Fibroblast of skin of abdomen (primary cell): Measurements from ENCODE around the gene ZCCHC3.
"Not testable (repeated sequence)": the region's sequence is repeated elsewhere in the genome, so short reads cannot be mapped to it uniquely, and the experiment has no call there.

Experiments used
- DNase-seq: peaks from one replicate; pipeline ENCODE4 v3.0.0-alpha.2; 2013

Gene ZCCHC3

DNA sequence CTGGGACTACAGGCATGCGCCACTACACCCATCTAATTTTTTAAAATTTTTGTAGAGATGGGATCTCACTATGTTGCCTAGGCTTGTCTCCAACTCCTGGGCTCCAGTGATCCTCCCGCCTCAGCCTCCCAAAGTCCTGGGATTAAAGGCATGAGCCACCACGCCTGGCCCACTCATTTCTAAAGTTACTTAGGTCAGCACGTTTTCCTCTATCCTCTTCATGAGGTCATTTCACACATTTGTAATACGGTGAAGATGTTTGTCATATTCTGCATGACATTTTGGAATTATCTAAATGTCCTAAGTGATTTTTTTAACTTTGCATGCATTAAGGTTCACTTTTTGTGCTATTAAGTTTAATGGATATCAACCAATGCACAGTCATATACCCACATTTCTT is 16.0 kb downstream of the ZCCHC3 start:
- DNase-seq: no peak

DNA sequence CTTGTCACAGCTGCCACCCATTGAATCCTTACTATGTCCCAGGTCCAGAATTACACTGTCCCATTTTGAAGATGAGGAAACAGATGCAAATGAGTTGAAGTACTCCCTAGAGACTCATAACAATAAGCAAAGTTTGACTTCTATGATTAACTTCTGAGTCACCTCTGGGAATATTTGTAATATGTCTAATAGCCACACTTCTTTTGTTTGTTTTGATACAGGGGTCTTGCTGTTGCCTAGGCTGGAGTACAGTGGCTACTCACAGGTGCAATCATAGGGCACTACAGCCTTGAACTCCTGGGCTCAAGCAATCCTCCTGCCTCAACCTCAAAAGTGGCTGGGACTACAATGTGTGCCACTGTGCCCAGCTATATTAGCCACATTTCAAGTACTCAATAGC is 16.6 kb downstream of the ZCCHC3 start:
- DNase-seq: peak; percentile 50

DNA sequence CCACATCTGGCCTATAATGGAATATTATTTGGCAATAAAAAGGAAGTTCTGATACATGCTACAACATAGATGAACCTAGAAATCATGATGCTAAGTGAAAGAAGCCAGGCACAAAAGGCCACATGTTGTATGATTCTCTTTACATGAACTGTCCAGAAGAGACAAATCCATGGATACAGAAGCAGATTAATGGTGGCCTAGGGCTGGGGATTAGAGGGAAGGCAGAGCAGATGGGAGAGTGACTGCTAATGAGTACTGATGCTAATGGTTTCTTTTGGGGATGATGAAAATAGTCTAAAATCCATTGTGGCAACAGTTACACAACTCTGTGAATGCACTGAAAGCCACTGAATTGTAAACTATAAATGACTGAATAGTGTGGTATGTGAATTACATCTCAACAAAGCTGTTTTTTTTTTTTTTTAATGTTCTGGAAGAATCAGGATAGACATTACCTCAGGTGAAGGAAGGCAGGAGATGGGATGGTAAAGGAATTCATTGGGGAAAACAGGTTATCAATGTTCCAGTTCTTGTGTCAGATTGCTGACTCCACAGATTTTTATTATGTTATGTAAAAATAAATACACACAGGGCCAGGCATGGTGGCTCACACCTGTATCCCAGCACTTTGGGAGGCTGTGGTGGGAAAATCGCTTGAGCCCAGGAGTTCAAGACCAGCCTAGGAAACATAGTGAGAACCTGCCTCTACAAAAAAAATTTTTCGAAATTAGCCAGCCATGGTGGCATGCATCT is 19.1 kb downstream of the ZCCHC3 start:
- peak; percentile 70 for DNase-seq

DNA sequence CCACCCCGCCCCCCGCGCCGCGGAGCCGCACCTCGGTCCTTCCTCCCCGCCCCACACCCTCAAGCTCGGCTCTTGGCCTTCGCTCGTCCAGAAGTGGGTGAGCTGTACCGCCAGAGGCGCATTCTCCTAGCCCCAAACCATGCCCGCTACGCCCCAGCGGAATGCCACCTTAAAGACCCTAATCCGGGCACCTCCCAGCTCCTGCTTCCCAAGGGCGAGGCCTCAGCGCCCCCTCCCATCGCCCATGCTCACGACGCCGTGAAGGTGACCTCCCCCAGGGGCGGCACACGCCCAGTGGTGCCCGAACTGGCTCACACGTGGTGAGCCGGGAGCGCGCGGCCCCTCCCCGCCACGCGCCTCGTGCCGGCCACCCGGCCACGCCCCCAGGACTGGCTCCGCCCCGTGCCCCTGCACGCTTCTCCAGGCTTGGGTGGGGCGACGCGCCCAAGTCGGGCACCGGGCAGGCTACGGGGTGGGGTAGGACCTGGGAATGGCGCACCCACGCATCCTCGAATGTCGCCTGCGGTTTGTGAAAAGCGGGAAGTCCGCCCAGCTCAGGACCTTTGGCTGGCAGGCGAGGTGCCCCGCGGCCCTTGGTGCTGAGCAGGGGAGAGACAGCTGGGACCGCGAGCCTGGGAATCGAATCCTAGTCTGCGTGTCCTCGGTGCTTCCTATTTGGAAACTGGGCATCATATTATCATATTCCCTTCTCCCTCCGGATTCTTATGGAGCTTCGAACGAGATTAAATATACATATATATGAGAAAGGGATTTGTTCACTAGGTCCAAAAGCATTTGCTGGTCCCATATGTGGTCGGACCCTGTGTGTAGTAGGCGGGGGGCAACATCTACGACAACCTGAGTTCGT is 27.0 kb downstream of the ZCCHC3 start:
- peak; percentile 85 for DNase-seq

DNA sequence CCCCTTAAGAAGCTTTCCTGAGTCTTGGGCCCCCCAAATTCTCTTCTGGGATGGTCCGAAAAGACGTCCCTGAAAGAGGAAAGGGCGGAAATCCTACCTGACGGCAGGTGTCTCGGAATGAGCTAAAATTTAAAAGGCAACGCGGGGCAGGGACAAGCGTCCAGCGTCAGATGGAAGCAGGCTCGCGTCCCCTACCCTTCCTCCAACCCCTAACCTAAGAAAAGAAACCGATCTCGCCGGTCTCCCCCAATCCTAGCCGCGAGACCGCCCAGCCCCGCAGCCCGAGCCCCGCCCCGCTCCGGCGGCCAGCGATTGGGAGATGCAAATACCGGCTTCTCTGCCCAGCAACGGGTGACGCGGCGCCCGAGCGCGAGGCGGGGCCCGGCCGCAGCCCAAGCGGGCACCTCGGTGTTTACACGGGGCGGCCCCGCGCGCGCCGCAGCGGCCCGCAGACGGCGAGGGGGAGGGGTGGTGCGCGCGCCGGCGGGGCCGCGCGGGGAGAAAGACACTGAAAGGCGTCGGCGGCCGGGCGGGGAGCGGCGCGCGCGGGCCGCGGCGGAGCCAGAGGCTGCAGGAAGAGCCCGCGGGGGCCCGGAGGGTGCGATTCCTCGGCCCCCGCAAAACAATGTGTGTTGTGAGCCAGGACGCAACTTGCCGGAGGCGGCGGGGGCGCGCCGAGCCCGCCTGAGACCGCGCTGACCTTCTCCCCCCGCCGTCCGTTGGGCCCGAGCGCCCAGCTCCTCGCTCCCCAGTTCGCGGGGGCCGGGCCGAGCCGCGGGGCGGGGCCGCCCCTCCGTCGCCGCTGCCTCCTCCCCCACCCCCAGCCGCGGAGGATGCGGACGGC is 27.9 kb downstream of the ZCCHC3 start, which contains the start of gene SOX12:
Gene SOX12 (plus strand): TSS at position 508 of the 844 bp plus-strand sequence. CDS start 373 bp downstream, outside the sequence.
- DNase-seq: peak; percentile 94

DNA sequence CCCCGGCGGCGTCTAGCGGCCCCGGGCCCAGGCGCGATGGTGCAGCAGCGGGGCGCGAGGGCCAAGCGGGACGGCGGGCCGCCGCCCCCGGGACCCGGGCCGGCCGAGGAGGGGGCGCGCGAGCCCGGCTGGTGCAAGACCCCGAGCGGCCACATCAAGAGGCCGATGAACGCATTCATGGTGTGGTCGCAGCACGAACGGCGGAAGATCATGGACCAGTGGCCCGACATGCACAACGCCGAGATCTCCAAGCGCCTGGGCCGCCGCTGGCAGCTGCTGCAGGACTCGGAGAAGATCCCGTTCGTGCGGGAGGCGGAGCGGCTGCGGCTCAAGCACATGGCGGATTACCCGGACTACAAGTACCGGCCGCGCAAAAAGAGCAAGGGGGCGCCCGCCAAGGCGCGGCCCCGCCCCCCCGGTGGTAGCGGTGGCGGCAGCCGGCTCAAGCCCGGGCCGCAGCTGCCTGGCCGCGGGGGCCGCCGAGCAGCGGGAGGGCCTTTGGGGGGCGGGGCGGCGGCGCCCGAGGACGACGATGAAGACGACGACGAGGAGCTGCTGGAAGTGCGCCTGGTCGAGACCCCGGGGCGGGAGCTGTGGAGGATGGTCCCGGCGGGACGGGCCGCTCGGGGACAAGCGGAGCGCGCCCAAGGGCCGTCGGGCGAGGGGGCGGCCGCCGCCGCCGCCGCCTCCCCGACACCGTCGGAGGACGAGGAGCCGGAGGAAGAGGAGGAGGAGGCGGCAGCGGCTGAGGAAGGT is 28.7 kb downstream of the ZCCHC3 start:
- peak; percentile 65 for DNase-seq

DNA sequence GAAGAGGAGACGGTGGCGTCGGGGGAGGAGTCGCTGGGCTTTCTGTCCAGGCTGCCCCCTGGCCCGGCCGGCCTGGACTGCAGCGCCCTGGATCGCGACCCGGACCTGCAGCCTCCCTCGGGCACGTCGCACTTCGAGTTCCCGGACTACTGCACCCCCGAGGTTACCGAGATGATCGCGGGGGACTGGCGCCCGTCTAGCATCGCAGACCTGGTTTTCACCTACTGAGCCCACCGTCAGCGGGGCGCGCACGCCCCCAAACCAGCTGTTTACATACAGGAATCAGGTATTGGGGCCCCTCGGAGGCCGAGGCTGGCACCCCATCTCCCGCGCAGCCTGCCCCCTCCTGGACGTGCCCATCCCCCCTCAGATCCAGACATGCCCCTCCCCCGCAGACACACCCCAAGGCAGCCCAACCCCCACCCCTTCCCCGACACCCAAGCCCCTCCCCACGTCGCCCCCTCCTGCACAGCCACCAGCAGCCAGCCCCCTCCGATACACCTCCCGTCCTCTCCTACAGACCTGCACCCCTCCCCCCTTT is 29.3 kb downstream of the ZCCHC3 start:
- DNase-seq: no peak

DNA sequence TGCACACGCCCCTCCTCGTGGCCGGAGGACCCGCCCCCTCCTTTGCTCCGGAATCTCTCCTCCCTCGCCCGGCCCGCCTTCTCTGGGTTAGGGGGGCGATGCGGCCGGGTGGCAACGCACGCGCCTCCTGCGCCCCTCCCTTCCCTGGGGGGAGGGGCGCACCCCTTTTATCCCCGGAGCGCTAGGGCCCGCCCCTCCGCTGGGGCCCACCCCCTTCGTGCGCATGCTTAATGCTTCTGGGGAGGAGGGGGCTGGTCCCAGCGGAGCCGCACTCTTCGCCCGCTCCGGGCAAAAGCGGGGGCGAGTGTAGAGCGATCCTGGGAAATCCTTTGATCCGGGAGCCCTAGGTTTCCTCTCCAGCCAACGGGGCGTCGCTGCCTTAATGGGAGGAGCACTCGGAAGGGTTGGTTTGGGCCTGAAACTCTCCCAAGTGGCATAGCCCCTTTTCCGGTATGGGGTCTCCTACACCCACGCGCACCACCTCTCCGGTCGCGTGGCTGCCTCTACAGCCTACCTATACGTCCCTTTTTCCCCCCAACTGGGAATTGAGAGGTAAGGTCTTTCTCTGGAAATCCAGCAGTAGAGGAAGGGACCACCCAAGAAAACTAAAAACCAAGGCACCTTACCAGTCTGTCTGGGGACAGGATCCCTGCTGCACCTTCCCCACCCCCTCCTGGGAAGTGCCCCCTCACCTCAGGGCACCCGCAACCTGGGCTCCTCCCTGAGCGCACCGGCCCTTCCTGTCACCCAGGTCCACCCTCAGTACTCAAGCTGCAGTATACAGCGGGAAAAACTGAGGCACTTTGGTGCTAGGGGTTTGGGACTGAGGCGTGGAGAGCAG is 30.0 kb downstream of the ZCCHC3 start:
- DNase-seq: peak; percentile 97

DNA sequence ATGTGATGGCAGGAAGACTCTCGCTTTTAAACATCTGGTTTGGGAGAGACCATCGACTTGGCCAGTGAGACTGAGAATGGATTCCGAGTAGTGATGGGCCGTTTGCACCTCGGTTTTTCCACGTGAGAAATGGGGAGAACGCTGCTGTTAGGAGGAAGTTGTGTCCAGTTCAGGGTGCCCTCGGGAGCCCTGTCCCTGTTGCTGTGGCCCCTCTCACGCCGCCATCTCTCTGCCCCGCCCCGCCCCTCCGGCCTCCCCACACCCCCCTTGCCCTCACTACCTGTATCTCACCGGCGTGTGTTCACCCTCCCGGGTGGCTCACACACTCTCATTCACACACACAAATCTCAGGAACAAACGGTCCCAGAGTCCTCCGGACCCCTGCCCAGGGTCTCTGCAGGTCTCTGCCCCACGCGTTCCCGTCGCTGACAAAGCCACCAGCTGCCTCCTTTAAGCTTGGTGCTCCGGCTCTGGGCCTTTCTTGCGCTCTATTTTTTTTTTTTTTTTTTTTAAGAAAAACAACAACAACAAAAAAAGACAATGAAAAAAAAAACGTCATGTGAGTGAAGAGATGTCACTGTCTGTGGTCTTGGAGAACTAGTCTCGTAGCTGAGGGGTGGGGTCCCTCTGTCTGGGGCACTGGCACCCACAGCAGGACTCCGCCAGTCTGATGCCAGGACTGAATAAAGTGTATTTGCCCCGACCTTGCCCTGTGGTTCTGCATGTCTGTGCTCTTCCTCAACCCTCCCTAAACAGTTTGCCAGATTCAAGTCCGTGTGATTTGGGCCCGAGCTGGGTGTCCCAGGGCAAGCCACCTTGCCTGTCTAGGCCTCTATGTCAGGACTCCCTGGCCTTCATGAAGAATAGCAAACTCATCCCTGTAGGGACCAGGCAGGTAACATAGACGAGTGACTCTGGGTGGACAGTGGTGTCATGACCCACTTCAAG is 30.9 kb downstream of the ZCCHC3 start:
- DNase-seq: no peak

DNA sequence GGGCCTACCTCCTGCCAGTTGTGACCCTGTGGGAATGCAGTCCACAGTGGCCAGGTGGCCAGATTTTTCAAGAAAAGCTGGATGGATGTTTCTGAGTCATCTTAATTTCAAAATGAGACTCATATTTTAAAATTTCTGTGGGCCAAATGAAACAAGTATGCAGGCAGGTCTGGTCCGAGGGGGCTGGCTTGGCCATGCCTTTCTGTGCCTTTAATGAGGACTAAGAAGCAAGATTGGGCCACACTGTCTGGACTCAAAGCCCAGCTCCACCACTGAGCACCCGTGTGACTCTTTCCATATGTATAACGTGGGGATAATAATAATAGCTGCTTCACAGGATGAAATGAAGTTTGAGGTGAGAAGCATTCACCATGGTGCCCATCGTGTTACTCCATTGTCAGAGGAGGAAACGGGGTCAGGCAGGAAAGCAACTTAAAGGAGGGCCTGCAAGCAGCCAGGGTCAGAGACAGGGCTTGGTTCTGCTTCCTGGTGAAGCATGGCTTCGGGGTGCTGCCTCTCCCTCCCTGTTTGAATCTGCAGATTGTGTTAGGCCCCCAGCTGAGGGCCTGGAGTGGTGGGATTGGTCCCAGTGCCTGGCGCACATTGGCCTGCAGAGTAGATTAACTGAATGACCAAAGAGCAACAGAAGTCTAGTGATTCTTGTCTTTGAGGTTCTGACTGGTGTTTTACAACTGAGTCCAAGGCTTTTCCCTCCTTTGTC is 31.8 kb downstream of the ZCCHC3 start:
- no peak for DNase-seq

DNA sequence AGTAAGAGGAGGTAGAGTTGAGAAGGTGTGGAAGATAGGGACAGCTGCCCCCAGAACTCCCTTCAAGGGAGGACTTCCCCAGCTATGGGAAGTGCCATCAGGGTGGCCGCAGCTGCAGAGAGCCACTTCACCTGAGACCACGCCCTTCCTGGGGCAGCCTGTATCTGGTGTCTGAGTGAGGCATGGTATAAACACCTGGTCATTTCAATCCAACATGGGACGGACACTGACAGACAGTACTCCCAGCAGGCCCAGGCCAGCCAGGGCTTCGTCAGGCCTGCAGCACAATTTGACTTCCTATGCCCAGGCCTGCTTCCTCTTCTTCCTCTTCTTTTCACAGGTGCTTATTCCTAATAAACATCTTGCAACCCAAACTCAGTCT is 32.5 kb downstream of the ZCCHC3 start:
- DNase-seq: no peak

DNA sequence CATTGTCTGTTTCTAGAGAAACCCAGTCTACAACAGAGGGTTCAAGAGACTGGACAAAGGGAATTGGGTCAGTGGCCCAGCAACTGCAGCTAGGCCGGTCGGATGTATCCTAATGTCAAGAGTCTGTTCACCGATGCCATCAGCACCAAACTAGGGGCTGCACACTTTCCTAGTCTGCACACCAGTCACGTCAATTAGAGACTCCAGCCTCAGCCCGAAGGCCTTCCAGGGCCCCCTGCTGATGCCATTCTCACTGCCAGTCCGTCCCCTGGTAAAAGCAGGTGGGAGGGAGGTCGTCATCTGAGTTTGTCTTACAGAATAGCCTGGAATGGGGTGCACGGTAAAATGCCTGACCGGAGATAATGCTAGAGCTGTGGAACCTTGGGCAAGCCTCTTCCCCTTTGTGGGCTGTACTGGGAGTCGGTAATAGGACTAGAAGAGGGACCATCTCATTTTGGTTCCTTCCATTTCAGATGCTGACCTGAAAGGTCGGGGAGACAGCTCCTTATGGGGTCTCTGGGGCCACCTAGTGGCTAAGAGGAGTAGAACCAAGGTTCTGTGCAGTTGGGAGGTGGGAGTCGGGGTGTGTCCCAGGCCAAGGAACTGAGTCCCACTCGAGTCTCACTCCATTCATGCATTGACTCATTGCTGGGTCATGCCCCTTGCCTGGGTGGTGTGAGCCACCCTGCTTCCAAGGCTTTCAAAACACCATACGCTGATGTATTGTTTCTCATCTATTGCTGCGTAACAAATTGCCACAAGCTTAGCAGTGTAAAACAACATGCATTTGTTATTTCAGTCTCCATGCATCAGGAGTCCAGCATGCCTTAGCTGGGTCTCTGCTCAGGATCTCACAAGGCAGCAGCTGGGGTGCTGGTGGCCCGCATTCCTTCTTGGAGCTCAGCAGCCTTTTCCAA is 33.1 kb downstream of the ZCCHC3 start:
- peak; percentile 71 for DNase-seq

DNA sequence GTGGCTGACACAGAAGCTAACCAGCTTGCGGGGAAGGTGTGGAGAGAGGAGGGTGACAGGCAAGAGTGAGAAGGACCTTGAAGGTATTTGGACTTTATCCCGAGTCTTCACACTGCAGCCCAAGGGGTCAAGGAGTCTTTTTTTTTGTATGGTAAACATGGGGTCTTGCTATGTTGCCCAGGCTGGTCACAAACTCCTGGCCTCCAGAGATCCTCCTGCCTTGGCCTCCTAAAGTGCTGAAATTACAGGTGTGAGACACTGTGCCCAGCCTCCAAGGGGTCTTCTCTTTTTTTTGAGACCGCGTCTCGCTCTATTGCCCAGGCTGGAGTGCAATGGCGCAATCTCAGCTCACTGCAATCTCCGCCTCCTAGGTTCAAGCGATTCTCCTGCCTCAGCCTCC is 37.2 kb downstream of the ZCCHC3 start:
- no peak for DNase-seq

DNA sequence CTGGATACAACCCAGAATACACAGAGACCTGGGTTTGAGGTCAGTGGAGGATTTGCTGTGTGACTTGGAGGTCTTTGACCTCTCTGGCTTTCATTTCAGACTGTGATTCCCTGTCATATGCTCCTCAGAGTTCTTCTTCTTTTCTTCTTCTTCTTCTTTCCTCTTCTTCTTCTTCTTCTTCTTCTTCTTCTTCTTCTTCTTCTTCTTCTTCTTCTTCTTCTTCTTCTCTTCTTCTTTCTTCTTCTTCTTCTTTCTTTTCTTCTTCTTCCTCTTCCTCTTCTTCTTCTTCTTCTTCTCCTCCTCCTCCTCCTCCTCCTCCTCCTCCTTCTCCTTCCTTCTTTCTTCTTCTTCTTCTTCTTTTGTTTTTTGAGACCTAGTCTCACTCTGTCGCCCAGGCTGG is 38.7 kb downstream of the ZCCHC3 start:
- DNase-seq: not testable (repeated sequence)

DNA sequence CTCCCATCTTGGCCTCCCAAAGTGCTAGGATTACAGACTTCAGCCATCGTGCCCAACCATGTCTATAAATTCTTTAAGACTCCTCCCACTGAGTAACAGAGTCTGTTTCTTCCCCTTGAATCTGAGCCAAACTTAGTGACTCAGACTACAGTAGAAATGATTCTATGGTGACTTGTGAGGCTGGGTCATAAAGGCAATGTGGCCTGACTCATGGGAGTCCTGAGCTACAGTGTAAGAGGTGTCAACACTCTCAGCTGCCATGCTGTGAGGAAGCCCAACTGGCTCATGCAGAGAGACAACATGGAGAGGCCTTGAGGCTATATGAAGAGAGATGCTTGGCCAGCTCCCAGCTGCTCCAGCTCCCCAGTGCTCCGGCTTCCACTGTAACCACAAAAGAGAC is 44.3 kb downstream of the ZCCHC3 start:
- DNase-seq: peak; percentile 81

DNA sequence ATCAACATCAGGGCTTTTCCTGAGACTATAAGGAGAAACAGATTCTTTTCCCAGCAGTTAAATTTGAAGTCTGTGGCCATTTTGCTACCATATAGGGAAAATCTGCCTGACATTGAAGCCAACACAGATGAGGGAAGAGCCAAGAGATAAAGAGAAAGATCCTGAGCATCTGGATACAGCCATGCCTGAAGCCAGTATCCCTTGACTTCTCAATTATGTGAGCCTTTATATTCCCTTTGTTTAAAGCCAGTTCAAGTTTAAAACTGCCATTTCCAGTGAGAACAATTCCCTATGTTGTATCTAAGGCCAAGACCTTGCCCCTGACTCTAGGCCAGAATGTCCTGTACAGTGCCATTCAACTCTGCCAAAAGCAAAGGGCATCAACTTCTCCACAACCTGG is 45.7 kb downstream of the ZCCHC3 start:
- no peak for DNase-seq

DNA sequence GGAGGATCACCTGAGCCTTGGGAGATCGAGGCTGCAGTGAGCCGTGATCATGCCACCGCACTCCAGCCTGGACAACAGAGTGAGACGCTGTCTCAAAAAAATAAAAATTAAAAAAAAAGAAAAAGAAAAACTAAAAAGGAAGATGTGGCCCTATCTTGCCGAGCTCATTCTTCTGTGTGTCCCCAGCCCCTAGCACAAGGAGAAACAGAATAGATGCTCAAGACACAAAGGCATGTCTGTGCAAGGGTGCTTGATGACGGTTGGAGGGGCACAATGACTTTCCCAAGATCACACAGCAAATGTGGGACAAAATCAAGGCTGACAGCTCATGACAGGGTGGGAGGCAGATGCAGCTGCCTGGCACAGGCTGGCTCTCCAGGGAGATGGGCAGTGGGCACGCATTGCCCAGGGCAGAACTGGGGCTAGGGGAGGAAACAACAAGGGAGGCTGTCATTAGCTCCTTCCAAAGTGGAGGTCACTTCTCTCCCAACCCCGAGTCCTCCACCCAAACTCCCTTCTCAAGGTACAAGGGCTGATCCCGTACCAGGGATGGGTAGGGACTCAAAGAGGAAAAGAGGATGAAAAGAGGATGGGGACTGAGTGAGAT is 48.8 kb downstream of the ZCCHC3 start:
- DNase-seq: no peak
